HG03064 (cell line): ENCODE data around the gene MYO1D.
A peak's percentile ranks its signal among the peaks of the same experiment; 100 is the strongest.
"Not testable (repeated sequence)": the region's sequence is repeated elsewhere in the genome, so short reads cannot be mapped to it uniquely, and the experiment has no call there.

Experiments
- ATAC-seq: cut with Tn5 transposase; IDR thresholded peaks from one replicate; pipeline ENCODE4 v1.9.1; 2021; ENCODE audit warnings: low read depth; ENCODE audit not compliant: unreplicated experiment

Gene MYO1D

GRCh38 chr17:32896647-32897258 lies 19.8 kb upstream of the MYO1D start:
- ATAC-seq, result no peak

GRCh38 chr17:32894245-32894644 lies 17.3 kb upstream of the MYO1D start:
- ATAC-seq, result no peak

- not testable (repeated sequence) for ATAC-seq
These were observed 10.5 kb upstream of the MYO1D start for GRCh38 chr17:32887410-32887809.

- ATAC-seq, result not testable (repeated sequence)
These were observed 10.0 kb upstream of the MYO1D start for GRCh38 chr17:32886951-32887350.

GRCh38 chr17:32882734-32883133 lies 5.8 kb upstream of the MYO1D start:
- ATAC-seq, result no peak

GRCh38 chr17:32882029-32882428 lies 5.1 kb upstream of the MYO1D start:
- ATAC-seq, result no peak

- no peak for ATAC-seq
These were observed 3.9 kb upstream of the MYO1D start for GRCh38 chr17:32880671-32881453.

GRCh38 chr17:32879134-32879533 lies 2.2 kb upstream of the MYO1D start:
- no peak for ATAC-seq

GRCh38 chr17:32878211-32878610 lies 1.3 kb upstream of the MYO1D start:
- ATAC-seq, result no peak

- peak; percentile 86 for ATAC-seq
These were observed 340 bp upstream of the MYO1D start for GRCh38 chr17:32877164-32877764.

- no peak for ATAC-seq
These were observed 954 bp downstream of the MYO1D start for GRCh38 chr17:32875923-32876416.

GRCh38 chr17:32875230-32875917 lies 1.6 kb downstream of the MYO1D start:
- no peak for ATAC-seq

GRCh38 chr17:32873114-32873513 lies 3.8 kb downstream of the MYO1D start:
- ATAC-seq, result no peak

- ATAC-seq, result no peak
These were observed 5.2 kb downstream of the MYO1D start for GRCh38 chr17:32871746-32872145.

GRCh38 chr17:32870969-32871368 lies 6.0 kb downstream of the MYO1D start:
- ATAC-seq, result no peak

GRCh38 chr17:32870027-32870670 lies 6.8 kb downstream of the MYO1D start:
- no peak for ATAC-seq

- no peak for ATAC-seq
These were observed 7.4 kb downstream of the MYO1D start for GRCh38 chr17:32869345-32870026.

GRCh38 chr17:32865141-32865540 lies 11.8 kb downstream of the MYO1D start:
- no peak for ATAC-seq

- ATAC-seq, result no peak
These were observed 13.4 kb downstream of the MYO1D start for GRCh38 chr17:32863559-32863958.

GRCh38 chr17:32862940-32863339 lies 14.0 kb downstream of the MYO1D start:
- no peak for ATAC-seq
